GM12874 (cell line): ENCODE measurements around the gene EVL.

Experiments
- CTCF ChIP-seq: IDR thresholded peaks from 2 replicates; pipeline ENCODE4 v1.5.1; 2011; ENCODE audit warnings: low read depth, mild to moderate bottlenecking, control low read depth, low read length, moderate library complexity; ENCODE audit not compliant: insufficient read depth

The EVL gene

GRCh38 chr14:100051543-100051942, 13.7 kb upstream of the EVL start:
- TF ChIP-seq CTCF: no peak

- TF ChIP-seq CTCF: no peak
These were observed 12.4 kb upstream of the EVL start for GRCh38 chr14:100052819-100053218.

- no peak for TF ChIP-seq CTCF
These were observed 10.7 kb upstream of the EVL start for GRCh38 chr14:100054316-100055075.

- no peak for TF ChIP-seq CTCF
These were observed 8.8 kb upstream of the EVL start for GRCh38 chr14:100056431-100056830.

GRCh38 chr14:100056964-100057795, 8.0 kb upstream of the EVL start:
- TF ChIP-seq CTCF: peak; percentile 47

- TF ChIP-seq CTCF: no peak
These were observed 6.3 kb upstream of the EVL start for GRCh38 chr14:100058777-100059437.

GRCh38 chr14:100059438-100059781, 5.8 kb upstream of the EVL start:
- no peak for TF ChIP-seq CTCF
